ENCODE results near the gene IL5RA. TPM values are rescaled to one million over a fixed set of nuclear protein-coding genes. Genes with fewer than 3 reads are reported as not detected.

IL5RA gene
- total RNA-seq, 1 donor from 2014 or later, result not detected

DNA sequence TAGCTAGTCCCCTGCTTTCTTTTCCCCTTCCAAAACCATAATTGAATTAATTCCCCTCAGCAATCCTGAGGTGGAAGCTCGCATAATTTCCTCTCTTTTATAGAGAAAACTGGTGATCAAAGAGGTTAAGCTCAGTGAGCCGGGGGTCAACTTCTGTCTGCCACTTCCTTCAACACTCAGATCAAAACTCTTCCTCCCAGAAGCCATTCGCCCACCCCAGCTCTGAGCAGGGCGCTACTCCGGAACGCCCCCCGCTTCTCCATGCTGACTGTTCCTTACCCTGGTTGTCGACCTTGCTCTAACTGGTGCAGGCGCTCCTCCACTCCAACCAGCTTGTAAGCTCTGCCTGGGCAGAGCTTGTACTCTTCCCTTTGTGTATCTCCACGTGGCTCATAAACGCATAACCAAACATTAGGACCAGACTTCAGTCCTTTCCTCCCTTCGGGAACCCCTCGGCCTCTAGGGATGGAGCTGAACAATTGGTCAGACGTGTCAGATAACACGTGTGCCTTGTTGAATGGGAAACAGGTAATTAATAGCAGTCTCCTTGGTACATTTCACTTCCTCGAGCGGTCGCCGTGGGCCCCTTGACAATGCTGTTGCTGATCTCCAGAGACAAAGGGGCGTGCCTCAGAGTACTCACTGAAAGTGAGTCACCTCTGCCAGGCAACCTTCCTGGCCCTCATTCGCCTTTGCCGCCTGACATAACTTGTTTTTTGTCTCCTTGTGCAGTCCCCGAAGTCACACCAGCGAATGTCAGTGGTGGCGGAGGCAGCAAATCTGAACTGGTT lies 71.8 kb downstream of the IL5RA start:
- H3K4me1 Mint-ChIP-seq, result peaks cover 21% of the 10 kb centered on the region
- peak; percentile 1 for DNase-seq (ENCODE audit: low read depth, low spot score)
- H3K9me3 Mint-ChIP-seq, result no peaks in the 10 kb centered on the region
- H3K27me3 Mint-ChIP-seq (ENCODE audit: low read depth), result no peaks in the 10 kb centered on the region
- no peaks in the 10 kb centered on the region for H3K36me3 Mint-ChIP-seq (ENCODE audit: low read depth)
- TF ChIP-seq CTCF (conservative IDR thresholded peaks at IDR 0.05), result no peak
- no peak overlapping the region for H3K4me3 Mint-ChIP-seq
- peak overlapping the region; percentile 48 for H3K27ac Mint-ChIP-seq (ENCODE audit: unreplicated experiment)

DNA sequence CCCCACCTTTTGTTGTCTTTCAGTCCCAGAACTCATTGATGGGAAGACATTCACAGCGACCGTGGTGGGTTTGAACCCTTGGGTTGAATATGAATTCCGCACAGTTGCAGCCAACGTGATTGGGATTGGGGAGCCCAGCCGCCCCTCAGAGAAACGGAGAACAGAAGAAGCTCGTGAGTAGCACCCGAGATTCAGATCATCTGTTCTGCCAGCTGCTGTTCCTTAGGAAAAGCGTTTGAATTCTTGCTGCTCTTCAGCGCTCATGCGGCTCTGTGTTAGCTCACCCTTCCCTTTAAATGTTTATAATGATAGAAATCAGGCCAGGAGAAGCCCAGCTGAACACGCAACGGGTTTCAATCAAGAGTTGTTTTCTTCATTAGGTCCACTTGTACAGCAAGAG lies 73.0 kb downstream of the IL5RA start:
- no peak overlapping the region for H3K4me3 Mint-ChIP-seq
- no peaks in the 10 kb centered on the region for H3K9me3 Mint-ChIP-seq
- H3K27me3 Mint-ChIP-seq (ENCODE audit: low read depth), result no peaks in the 10 kb centered on the region
- H3K4me1 Mint-ChIP-seq, result peaks cover 30% of the 10 kb centered on the region
- H3K36me3 Mint-ChIP-seq (ENCODE audit: low read depth), result no peaks in the 10 kb centered on the region
- no peak for DNase-seq (ENCODE audit: low read depth, low spot score)
- H3K27ac Mint-ChIP-seq (ENCODE audit: unreplicated experiment), result no peak overlapping the region
- no peak for TF ChIP-seq CTCF (conservative IDR thresholded peaks at IDR 0.05)

GRCh38 chr3:3031326-3031725 lies 78.8 kb downstream of the IL5RA start:
- no peak for DNase-seq (ENCODE audit: low read depth, low spot score)
- H3K36me3 Mint-ChIP-seq (ENCODE audit: low read depth), result no peaks in the 10 kb centered on the region
- H3K27ac Mint-ChIP-seq (ENCODE audit: unreplicated experiment), result no peak overlapping the region
- no peak overlapping the region for H3K4me3 Mint-ChIP-seq
- H3K9me3 Mint-ChIP-seq, result no peaks in the 10 kb centered on the region
- TF ChIP-seq CTCF (conservative IDR thresholded peaks at IDR 0.05), result no peak
- no peaks in the 10 kb centered on the region for H3K27me3 Mint-ChIP-seq (ENCODE audit: low read depth)
- peaks cover 16% of the 10 kb centered on the region for H3K4me1 Mint-ChIP-seq

- Mint-ChIP-seq H3K27ac (ENCODE audit: unreplicated experiment) (no peak overlapping the region), H3K4me3 (no peak overlapping the region), H3K4me1 (peaks cover 17% of the 10 kb centered on the region), H3K27me3 (ENCODE audit: low read depth) (no peaks in the 10 kb centered on the region), H3K9me3 (no peaks in the 10 kb centered on the region), H3K36me3 (ENCODE audit: low read depth) (no peaks in the 10 kb centered on the region)
- no peak for DNase-seq (ENCODE audit: low read depth, low spot score)
- TF ChIP-seq CTCF (conservative IDR thresholded peaks at IDR 0.05), result no peak
Measured at GRCh38 chr3:3027976-3028567, 82.1 kb downstream of the IL5RA start.

GRCh38 chr3:3023111-3023745 lies 86.9 kb downstream of the IL5RA start:
- Mint-ChIP-seq H3K27me3 (ENCODE audit: low read depth) (peaks cover 5% of the 10 kb centered on the region), H3K4me1 (peaks cover 7% of the 10 kb centered on the region), H3K9me3 (no peaks in the 10 kb centered on the region), H3K36me3 (ENCODE audit: low read depth) (no peaks in the 10 kb centered on the region), H3K4me3 (no peak overlapping the region), H3K27ac (ENCODE audit: unreplicated experiment) (no peak overlapping the region)
- no peak for DNase-seq (ENCODE audit: low read depth, low spot score)
- TF ChIP-seq CTCF (conservative IDR thresholded peaks at IDR 0.05), result no peak

All from neural crest cell (in vitro differentiated cells).